ENCODE measurements around the gene UST. TPM values are rescaled to one million over a fixed set of nuclear protein-coding genes. Genes with fewer than 3 reads are reported as not detected.

UST gene
- total RNA-seq, 1 experiment from 2014 or later: 6.1 TPM

- intact Hi-C loops (cut with micrococcal nuclease): no loop called here
- Histone ChIP-seq H3K27ac (ENCODE audit: low read depth, low read length) (no peak overlapping the region), H3K4me2 (ENCODE audit: low read length) (0 out of 2 replicates have a peak overlapping the region, but pooled peaks have one; percentile 22), H4K20me1 (ENCODE audit: insufficient read depth) (no peaks in the 10 kb centered on the region), H3K4me3 (replicated peaks in 1 of 2; ENCODE audit: low read depth in 1 of 2, low read length in 2 of 2) (no peak overlapping the region), H3K79me2 (ENCODE audit: insufficient read depth, low read length) (no peaks in the 10 kb centered on the region), H3K9me3 (ENCODE audit: control insufficient read depth in 1 of 2, insufficient read depth in 1 of 2, low read depth in 1 of 2, low read length in 2 of 2) (no peaks in the 10 kb centered on the region), H3K4me1 (ENCODE audit: control insufficient read depth in 1 of 2, insufficient read depth in 2 of 2, low read length in 2 of 2) (peaks cover 0 to 20% of the 10 kb centered on the region in 2 experiments; a peak in 2 of 4 replicates), H3K27me3 (ENCODE audit: insufficient read depth, low read length) (no peaks in the 10 kb centered on the region), H3K9me2 (ENCODE audit: insufficient read depth) (no peaks in the 10 kb centered on the region), H3K9ac (ENCODE audit: low read length) (no peak overlapping the region), H3K36me3 (ENCODE audit: control insufficient read depth in 1 of 2, insufficient read depth in 2 of 2, low read length in 2 of 2) (no peaks in the 10 kb centered on the region), H2AFZ (ENCODE audit: low read depth, low read length, poor library complexity, severe bottlenecking) (no peak overlapping the region)
- ChIA-PET CTCF (no interaction called here), RAD21 (ENCODE audit: low non-redundant PET in 1 of 2, low total read pairs in 2 of 2, uncharacterized antibody in 2 of 2, unreplicated experiment in 2 of 2) (no interaction called here), POLR2A (no interaction called here)
- TF ChIP-seq POLR2A (IDR thresholded peaks at IDR 0.05; ENCODE audit: borderline replicate concordance, extremely low read depth, insufficient read depth, insufficient read length) (no peak), SRF (IDR thresholded peaks at IDR 0.05; ENCODE audit: low read depth) (no peak), POLR2AphosphoS5 (IDR thresholded peaks at IDR 0.05; ENCODE audit: low read depth, low read length) (no peak), YY1 (IDR thresholded peaks at IDR 0.05; ENCODE audit: extremely low read depth, insufficient replicate concordance, low read depth, low read length) (no peak), EZH2 (IDR thresholded peaks at IDR 0.05) (no peak), ZNF274 (IDR thresholded peaks at IDR 0.05; ENCODE audit: low read depth, low read length) (no peak), ZFX (IDR thresholded peaks at IDR 0.05) (no peak), ZBTB33 (IDR thresholded peaks at IDR 0.05; ENCODE audit: extremely low read depth, insufficient replicate concordance, low read length) (no peak), FOSL1 (IDR thresholded peaks at IDR 0.05; ENCODE audit: low read depth) (no peak)
- DNase-seq (ENCODE audit: low read depth, low spot score) (no peak), ATAC-seq (no peak)
- no TSS peak for BruUV-seq (replicated peaks)
Measured at GRCh38 chr6:148868314-148868713, 121.5 kb downstream of the UST start.

GRCh38 chr6:148868901-148869300 lies 122.1 kb downstream of the UST start:
- H3K27me3 ChIP-seq (ENCODE audit: insufficient read depth, low read length): no peaks in the 10 kb centered on the region
- BruUV-seq (replicated peaks): no TSS peak
- DNase-seq (ENCODE audit: low read depth, low spot score) (no peak), ATAC-seq (no peak)
- no peaks in the 10 kb centered on the region for H3K9me2 ChIP-seq (ENCODE audit: insufficient read depth)
- H3K9ac ChIP-seq (ENCODE audit: low read length): no peak overlapping the region
- ChIA-PET CTCF (no interaction called here), POLR2A (no interaction called here), RAD21 (ENCODE audit: low non-redundant PET in 1 of 2, low total read pairs in 2 of 2, uncharacterized antibody in 2 of 2, unreplicated experiment in 2 of 2) (no interaction called here)
- H3K79me2 ChIP-seq (ENCODE audit: insufficient read depth, low read length): no peaks in the 10 kb centered on the region
- TF ChIP-seq ATF3 (IDR thresholded peaks at IDR 0.05): no peak
- no peak overlapping the region for H2AFZ ChIP-seq (ENCODE audit: low read depth, low read length, poor library complexity, severe bottlenecking)
- no peaks in the 10 kb centered on the region for H4K20me1 ChIP-seq (ENCODE audit: insufficient read depth)
- no peak overlapping the region for H3K27ac ChIP-seq (ENCODE audit: low read depth, low read length)
- intact Hi-C loops (cut with micrococcal nuclease): no loop called here
- H3K36me3 ChIP-seq (ENCODE audit: control insufficient read depth in 1 of 2, insufficient read depth in 2 of 2, low read length in 2 of 2): no peaks in the 10 kb centered on the region
- H3K9me3 ChIP-seq (ENCODE audit: control insufficient read depth in 1 of 2, insufficient read depth in 1 of 2, low read depth in 1 of 2, low read length in 2 of 2): no peaks in the 10 kb centered on the region
- no peak overlapping the region for H3K4me2 ChIP-seq (ENCODE audit: low read length)
- peaks cover 0 to 20% of the 10 kb centered on the region in 2 experiments; a peak in 2 of 4 replicates for H3K4me1 ChIP-seq (ENCODE audit: control insufficient read depth in 1 of 2, insufficient read depth in 2 of 2, low read length in 2 of 2)
- H3K4me3 ChIP-seq (replicated peaks in 1 of 2; ENCODE audit: low read depth in 1 of 2, low read length in 2 of 2): no peak overlapping the region
